ENCODE data around the gene TREML1.

Gene TREML1

GRCh38 chr6:41163419-41163717 is 9.2 kb upstream of the TREML1 start:
- no peak for TF ChIP-seq CTCF (IDR thresholded peaks at IDR 0.05; ENCODE audit: unreplicated experiment in 3 of 3)
- Mint-ChIP-seq H3K36me3 (ENCODE audit: low read depth) (no peaks in the 10 kb centered on the region), H3K27ac (no peak overlapping the region), H3K4me3 (no peak overlapping the region), H3K9me3 (no peaks in the 10 kb centered on the region), H3K4me1 (peaks cover 12% of the 10 kb centered on the region), H3K27me3 (ENCODE audit: low read depth) (peaks cover 20% of the 10 kb centered on the region)

GRCh38 chr6:41162687-41163418 is 8.7 kb upstream of the TREML1 start, which contains the start of gene TREM2:
TREM2 (minus strand) TSS chr6:41163116; CDS start chr6:41163082, 34 bp downstream.
- Mint-ChIP-seq H3K27ac (no peak within 1 kb of the TSS), H3K36me3 (ENCODE audit: low read depth) (no peaks in the 10 kb centered on the region), H3K27me3 (ENCODE audit: low read depth) (peaks cover 25% of the 10 kb centered on the region), H3K4me1 (peaks cover 12% of the 10 kb centered on the region), H3K9me3 (no peaks in the 10 kb centered on the region), H3K4me3 (no peak within 1 kb of the TSS)
- TF ChIP-seq CTCF (IDR thresholded peaks at IDR 0.05; ENCODE audit: unreplicated experiment in 3 of 3): no peak

- Mint-ChIP-seq H3K36me3 (ENCODE audit: low read depth) (no peaks in the 10 kb centered on the region), H3K27me3 (ENCODE audit: low read depth) (peaks cover 18% of the 10 kb centered on the region), H3K4me3 (no peak overlapping the region), H3K9me3 (no peaks in the 10 kb centered on the region), H3K27ac (no peak overlapping the region), H3K4me1 (peaks cover 12% of the 10 kb centered on the region)
- no peak for TF ChIP-seq CTCF (IDR thresholded peaks at IDR 0.05; ENCODE audit: unreplicated experiment in 3 of 3)
These were observed 7.9 kb upstream of the TREML1 start for GRCh38 chr6:41161851-41162552.

GRCh38 chr6:41161380-41161779 is 7.2 kb upstream of the TREML1 start:
- TF ChIP-seq CTCF (IDR thresholded peaks at IDR 0.05; ENCODE audit: unreplicated experiment in 3 of 3): no peak
- H3K36me3 Mint-ChIP-seq (ENCODE audit: low read depth): no peaks in the 10 kb centered on the region
- H3K4me1 Mint-ChIP-seq: peaks cover 12% of the 10 kb centered on the region
- no peak overlapping the region for H3K4me3 Mint-ChIP-seq
- peaks cover 18% of the 10 kb centered on the region for H3K27me3 Mint-ChIP-seq (ENCODE audit: low read depth)
- no peaks in the 10 kb centered on the region for H3K9me3 Mint-ChIP-seq
- no peak overlapping the region for H3K27ac Mint-ChIP-seq

GRCh38 chr6:41160933-41161332 is 6.8 kb upstream of the TREML1 start:
- Mint-ChIP-seq H3K4me3 (no peak overlapping the region), H3K4me1 (peaks cover 12% of the 10 kb centered on the region), H3K27ac (no peak overlapping the region), H3K36me3 (ENCODE audit: low read depth) (no peaks in the 10 kb centered on the region), H3K27me3 (ENCODE audit: low read depth) (peaks cover 18% of the 10 kb centered on the region), H3K9me3 (no peaks in the 10 kb centered on the region)
- TF ChIP-seq CTCF (IDR thresholded peaks at IDR 0.05; ENCODE audit: unreplicated experiment in 3 of 3): no peak
